K562 (cell line): ENCODE results near the gene GNL3. TPM values are rescaled to one million over a fixed set of nuclear protein-coding genes. Genes with fewer than 3 reads are reported as not detected.

ENCODE experiments used
- ATAC-seq: fragments of 200-7000 bp; cut with Tn5 transposase; 3 replicates; pipeline ENCODE4 v1.9.1; 2020; ENCODE audit warnings: moderate library complexity
- BruUV-seq: library from RNA; stranded (reverse); fragments of 400-500 nt; replicated peaks from 2 replicates; lab custom pipeline; 2021; lab: Mats Ljungman, UMichigan
- CTCF ChIA-PET: fragments of 300-600 bp; formaldehyde crosslinking; extraction: SDS; loops from one replicate; lab custom pipeline; 2021; ENCODE audit warnings: low intra/inter-chr PET ratio; lab: Yijun Ruan, JAX
- POLR2A ChIA-PET: fragments of 300-600, 350-650 bp; sonication (Branson Sonifier 250); formaldehyde crosslinking; extraction: SDS; loops from one replicate; lab custom pipeline; 2021; ENCODE audit warnings: antibody characterized with exemption, inconsistent platforms; lab: Yijun Ruan, JAX
- DNase-seq, 4 experiments: peaks; one replicate each; pipeline versions ENCODE4 v3.0.0 to v3.0.0-alpha.2; 2011 to 2018; ENCODE audit warnings: low spot score in 3 of 4, mixed read lengths in 3 of 4; ENCODE audit errors: extremely low read depth in 1 of 4
- FAIRE-seq: peaks from 2 replicates; lab custom pipeline; 2011; peaks lifted over from hg19 to GRCh38; lab: Jason Lieb, UNC
- H2AFZ ChIP-seq: 2 replicates; pipeline ENCODE4 v1.6.0; 2011; ENCODE audit warnings: low read depth, low read length, control low read depth, inconsistent platforms
- H3K27ac ChIP-seq: fragments of 200-600 bp; 3 replicates; pipeline ENCODE4 v1.8.0; 2011; ENCODE audit warnings: low read depth, mild to moderate bottlenecking, control low read depth, inconsistent platforms, low read length, moderate library complexity, mixed read lengths; ENCODE audit errors: extremely low read depth
- H3K27me3 ChIP-seq, 2 experiments: fragments of 300-600 bp in 1 of 2; 2 replicates in 1 of 2; 3 replicates in 1 of 2; pipeline versions ENCODE4 v1.6.0 to v1.8.0; 2011; ENCODE audit warnings: inconsistent platforms in 2 of 2, low read length in 2 of 2, mild to moderate bottlenecking in 1 of 2, mixed read lengths in 1 of 2, moderate library complexity in 1 of 2; ENCODE audit not compliant: control insufficient read depth in 2 of 2, insufficient read depth in 2 of 2
- H3K36me3 ChIP-seq: fragments of 300-600 bp; 3 replicates; pipeline ENCODE4 v1.8.0; 2011; ENCODE audit warnings: mild to moderate bottlenecking, low read length, inconsistent platforms; ENCODE audit not compliant: control insufficient read depth, insufficient read depth
- H3K4me1 ChIP-seq, 2 experiments: fragments of 200-600 bp in 1 of 2; replicated peaks in 1 of 2; 2 replicates in 1 of 2; 3 replicates in 1 of 2; pipeline versions ENCODE4 v1.5.1 to v1.8.0; 2011; ENCODE audit warnings: inconsistent platforms in 2 of 2, low read length in 2 of 2, mild to moderate bottlenecking in 1 of 2, mixed read lengths in 1 of 2, moderate library complexity in 1 of 2; ENCODE audit not compliant: control insufficient read depth in 2 of 2, insufficient read depth in 2 of 2
- H3K4me2 ChIP-seq: 2 replicates; pipeline ENCODE4 v1.6.1; 2011; ENCODE audit warnings: low read length, control low read depth, inconsistent platforms, mixed read lengths; ENCODE audit not compliant: insufficient read depth
- H3K4me3 ChIP-seq: fragments of 200-600 bp; sonication (generic), shearing (Covaris generic); 2 replicates; pipeline ENCODE4 v1.5.1; 2016; ENCODE audit warnings: control low read depth, inconsistent platforms
- H3K79me2 ChIP-seq: fragments of 200-600 bp; 3 replicates; pipeline ENCODE4 v1.8.0; 2011; ENCODE audit warnings: low read length, inconsistent platforms; ENCODE audit not compliant: control insufficient read depth, insufficient read depth
- H3K9ac ChIP-seq, 2 experiments: 2 replicates each; pipeline versions ENCODE4 v1.6.0 to v1.6.1; 2011; ENCODE audit warnings: low read depth in 2 of 2, low read length in 2 of 2, control low read depth in 1 of 2, inconsistent platforms in 1 of 2, mild to moderate bottlenecking in 1 of 2, mixed read lengths in 1 of 2; ENCODE audit not compliant: insufficient read depth in 1 of 2
- H3K9me1 ChIP-seq: one replicate; pipeline ENCODE4 v1.6.0; 2011; ENCODE audit warnings: inconsistent platforms, mild to moderate bottlenecking, low read length, moderate library complexity; ENCODE audit not compliant: control insufficient read depth, insufficient read depth
- H3K9me3 ChIP-seq: replicated peaks from 2 replicates; pipeline ENCODE4 v1.5.1; 2011; ENCODE audit warnings: low read depth, low read length, inconsistent platforms; ENCODE audit not compliant: control insufficient read depth, insufficient read depth
- H4K20me1 ChIP-seq: replicated peaks from 2 replicates; pipeline ENCODE4 v1.6.1; 2011; ENCODE audit warnings: low read length, inconsistent platforms, mixed read lengths; ENCODE audit not compliant: control insufficient read depth, insufficient read depth
- E2F1 ChIP-seq: sonication (generic); formaldehyde crosslinking; IDR thresholded peaks from 2 replicates; pipeline ENCODE4 v1.8.1; 2023; ENCODE audit warnings: mild to moderate bottlenecking, missing genetic modification reagents, moderate library complexity
- HINFP ChIP-seq: fragments of 450-650 bp; conservative IDR thresholded peaks from 2 replicates; pipeline ENCODE4 v1.6.1; 2016; ENCODE audit warnings: missing genetic modification characterization, low read depth, mild to moderate bottlenecking, control low read depth, missing compliant biosample characterization
- NFIX ChIP-seq: fragments of 250-450 bp; sonication (Bioruptor Pico); IDR thresholded peaks from 2 replicates; pipeline ENCODE4 v1.4.0; 2020; ENCODE audit warnings: low read depth, mild to moderate bottlenecking, moderate library complexity
- NONO ChIP-seq, 2 experiments: fragments of 200-400 bp in 1 of 2; fragments of 450-650 bp in 1 of 2; formaldehyde crosslinking in 1 of 2; IDR thresholded peaks; 2 replicates each; pipeline ENCODE4 v1.6.1; 2017; ENCODE audit warnings: low read depth in 2 of 2, mild to moderate bottlenecking in 2 of 2, moderate library complexity in 2 of 2, low read length in 1 of 2
- REST ChIP-seq, 2 experiments: fragments of 450-650 bp; formaldehyde crosslinking in 1 of 2; IDR thresholded peaks; 2 replicates each; pipeline versions ENCODE4 v1.4.0 to v1.6.1; 2014 to 2020; ENCODE audit warnings: mild to moderate bottlenecking in 2 of 2, borderline replicate concordance in 1 of 2, low read depth in 1 of 2
- U2AF1 ChIP-seq: fragments of 200-400 bp; formaldehyde crosslinking; optimal IDR thresholded peaks from 2 replicates; pipeline ENCODE3; 2017; ENCODE audit warnings: mild to moderate bottlenecking, low read depth, low read length, moderate library complexity
- ZNF3 ChIP-seq: fragments of 250-450 bp; sonication (Bioruptor Pico); IDR thresholded peaks from 2 replicates; pipeline ENCODE4 v1.5.0; 2021; ENCODE audit warnings: mild to moderate bottlenecking, moderate library complexity
- ZNF395 ChIP-seq: fragments of 200-800 bp; sonication (Bioruptor generic); IDR thresholded peaks from 2 replicates; pipeline ENCODE4 v1.6.1; 2017; ENCODE audit warnings: missing genetic modification characterization, missing compliant biosample characterization
- WGBS: fragments of 100-300 bp; shearing (Covaris generic); methylation state at CpG from one replicate; pipeline ENCODE4 v1.1.6; 2016; ENCODE audit warnings: low coverage, mixed read lengths; ENCODE audit not compliant: insufficient coverage; ENCODE audit errors: missing lambda C conversion rate; 5-methylcytosine and 5-hydroxymethylcytosine counted together
- in situ Hi-C: fragments of 300-500 bp; cut with MboI; formaldehyde crosslinking; loops from 4 replicates; pipeline ENCODE4 v1.15.0; 2018; ENCODE audit warnings: inconsistent platforms, mixed read lengths
- intact Hi-C: fragments of 100-400 bp; cut with micrococcal nuclease; formaldehyde crosslinking; loops from 2 replicates; pipeline ENCODE4 v1.14.2; 2022
- polyA plus RNA-seq, 8 experiments: library from polyadenylated mRNA; depleted of rRNA in 4 of 8; stranded (reverse) in 5 of 8; unstranded in 3 of 8; fragments of >200 nt; fragmentation: Nextera tagmentation in 2 of 8; fragmentation: Illumina TruSeq in 1 of 8; extraction: Ambion mirVana in 2 of 8; extraction: Trizol in 1 of 8; gene quantifications; 2 replicates each; pipeline versions ENCODE4 v1.2.1 to v1.2.3, GENCODE V29; 2011 to 2014; ENCODE audit warnings: inconsistent platforms in 1 of 8, missing spikeins in 1 of 8
- total RNA-seq, 7 experiments: library from RNA; depleted of rRNA in 6 of 7; stranded (reverse); fragments of >200 nt in 6 of 7; fragmentation: Illumina TruSeq in 2 of 7; extraction: Trizol in 2 of 7; gene quantifications; 2 replicates each; pipeline versions ENCODE4 v1.2.1 to v1.2.3, GENCODE V29; 2011 to 2021; ENCODE audit warnings: low replicate concordance in 1 of 7

GNL3 gene
- total and polyA plus RNA-seq, 9 of the 15 experiments (the other 6 are each of a cell fraction or from before 2014, with no cell fraction given), result 132 to 313 (median 220) TPM

- peak overlapping the region; percentile 52 for H3K4me3 ChIP-seq
- peak in 2 of 4 experiments; percentile 87 to 90 for DNase-seq
- H3K9me1 ChIP-seq, result no peaks in the 10 kb centered on the region
- H3K79me2 ChIP-seq, result peaks cover 81% of the 10 kb centered on the region
- H3K9me3 ChIP-seq, result no peaks in the 10 kb centered on the region
- peaks cover 3 to 24% of the 10 kb centered on the region in 2 experiments; a peak in 3 of 5 replicates for H3K4me1 ChIP-seq
- POLR2A ChIA-PET, result interaction anchor here (0.5 to 2.5 kb wide), 4 partner anchors 8 to 155 kb away, joined by 3 to 6 read pairs (median 3); partner anchors contain the start of genes GLT8D1, SPCS1 and UQCC5
- H3K9ac ChIP-seq, result peak overlapping the region; percentile 89 to 97
- CTCF ChIA-PET, result no interaction called here
- no peaks in the 10 kb centered on the region for H4K20me1 ChIP-seq
- H3K4me2 ChIP-seq, result peak overlapping the region; percentile 91
- in situ Hi-C loops (no loop called here), intact Hi-C loops (loop anchor here (10.0 kb wide), 1 partner anchor 230 kb away; the partner anchor contains the start of genes NISCH and TNNC1)
- H3K36me3 ChIP-seq, result peaks cover 45% of the 10 kb centered on the region
- H2AFZ ChIP-seq, result peak overlapping the region; percentile 64
- no peaks in the 10 kb centered on the region for H3K27me3 ChIP-seq
- peak; percentile 55 for FAIRE-seq
- H3K27ac ChIP-seq, result peak overlapping the region; percentile 75
- ATAC-seq, result peak; percentile 90
- BruUV-seq, result no TSS peak
- WGBS, result 2% methylated on average over 15 of the region's 41 CpGs
- TF ChIP-seq NFIX (no peak), NONO (IDR thresholded peaks at IDR 0.05; ENCODE audit: low read depth in 2 of 2, low read length in 1 of 2) (no peak), E2F1 (CRISPR knock-in tag) (peak; percentile 52; the same call in 1 of the 2 replicates), HINFP (tag) (no peak), ZNF395 (CRISPR knock-in tag) (0 out of 2 replicates have a peak, but pooled peaks have one; percentile 40), REST (IDR thresholded peaks at IDR 0.05; ENCODE audit: borderline replicate concordance) (no peak), REST (CRISPR knock-in tag; IDR thresholded peaks at IDR 0.05; ENCODE audit: low read depth) (no peak), ZNF3 (no peak), U2AF1 (no peak)
These were observed 535 bp upstream of the GNL3 start for GRCh38 chr3:52685285-52685708.
